Activated T-cell treated with anti-CD3 and anti-CD28 coated beads for 1 hour (primary cell): Measurements from ENCODE around the gene TREM2.
"Not testable (repeated sequence)": the region's sequence is repeated elsewhere in the genome, so short reads cannot be mapped to it uniquely, and the experiment has no call there.

Experiments used
- DNase-seq: peaks from one replicate; pipeline ENCODE4 v3.0.0-alpha.2; 2020; ENCODE audit warnings: low read depth

TREM2 gene

GRCh38 chr6:41153992-41154625, 8.8 kb downstream of the TREM2 start, which contains the start of gene TREML1:
TREML1 (minus strand) TSS chr6:41154347; CDS start chr6:41154288, 59 bp downstream.
- DNase-seq = no peak

DNA sequence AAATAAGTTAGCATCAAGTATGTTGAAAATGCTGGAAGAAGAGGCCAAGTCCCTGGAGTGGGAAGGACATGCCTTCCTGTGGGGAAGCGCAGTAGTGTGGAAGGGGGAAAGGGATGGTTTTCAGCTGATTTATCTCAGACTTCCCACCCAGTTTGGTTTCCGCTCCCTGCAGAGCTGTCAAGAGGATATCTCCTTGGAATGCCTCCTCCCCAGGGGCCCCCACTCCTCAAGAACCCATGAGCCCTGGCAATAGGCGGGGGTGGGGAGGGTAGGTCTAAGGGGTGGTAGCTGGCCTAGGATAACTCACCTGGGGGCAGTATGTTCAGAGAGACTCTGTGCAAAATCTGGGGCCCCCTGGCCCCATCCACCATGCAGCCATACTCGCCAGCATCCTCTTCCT, 9.5 kb downstream of the TREM2 start:
- no peak for DNase-seq

DNA sequence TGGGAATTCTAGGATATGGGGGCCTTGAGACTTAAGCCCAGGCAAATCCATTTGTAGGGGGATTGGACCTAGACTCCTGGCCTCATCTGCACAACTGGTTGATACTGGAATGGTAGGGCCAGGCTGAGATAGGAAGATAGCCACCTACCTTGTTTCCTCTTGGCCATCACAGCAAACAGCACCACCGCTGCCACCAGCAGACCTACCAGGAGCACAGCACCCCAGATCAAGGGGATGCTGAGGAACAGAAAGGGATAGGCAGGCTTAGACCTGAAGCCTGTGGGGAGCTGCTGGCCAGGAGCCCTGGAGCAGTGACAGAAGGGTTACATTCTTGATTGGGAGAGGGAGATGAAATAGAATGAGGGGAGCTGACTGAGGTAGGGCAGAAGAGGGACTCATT, 12.2 kb downstream of the TREM2 start:
- DNase-seq = no peak

- DNase-seq = no peak
Measured at GRCh38 chr6:41147917-41148316, 15.0 kb downstream of the TREM2 start.

DNA sequence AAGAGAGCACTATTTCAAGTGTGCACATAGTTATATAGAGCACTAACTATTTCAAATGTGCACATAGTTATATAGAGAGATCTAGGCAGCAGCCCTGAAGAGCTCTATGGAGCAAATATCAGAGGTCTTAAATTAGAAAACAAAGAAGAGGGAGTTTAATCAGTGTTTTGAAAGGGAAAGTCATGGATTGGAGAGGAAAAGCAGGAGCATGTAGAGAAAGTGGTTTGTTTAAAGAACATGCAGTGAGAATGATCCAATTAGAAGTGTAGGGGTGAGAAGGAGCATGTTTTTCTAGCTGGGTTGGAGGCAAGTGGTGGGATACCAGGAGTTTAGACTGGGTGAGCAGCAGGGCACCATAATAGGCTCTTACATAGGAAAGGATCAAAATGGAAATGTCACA, 26.0 kb downstream of the TREM2 start:
- no peak for DNase-seq

- no peak for DNase-seq
Measured at GRCh38 chr6:41135062-41135832, 27.7 kb downstream of the TREM2 start.

- no peak for DNase-seq
Measured at GRCh38 chr6:41132254-41132653, 30.7 kb downstream of the TREM2 start.

GRCh38 chr6:41125282-41125681, 37.6 kb downstream of the TREM2 start:
- no peak for DNase-seq

DNA sequence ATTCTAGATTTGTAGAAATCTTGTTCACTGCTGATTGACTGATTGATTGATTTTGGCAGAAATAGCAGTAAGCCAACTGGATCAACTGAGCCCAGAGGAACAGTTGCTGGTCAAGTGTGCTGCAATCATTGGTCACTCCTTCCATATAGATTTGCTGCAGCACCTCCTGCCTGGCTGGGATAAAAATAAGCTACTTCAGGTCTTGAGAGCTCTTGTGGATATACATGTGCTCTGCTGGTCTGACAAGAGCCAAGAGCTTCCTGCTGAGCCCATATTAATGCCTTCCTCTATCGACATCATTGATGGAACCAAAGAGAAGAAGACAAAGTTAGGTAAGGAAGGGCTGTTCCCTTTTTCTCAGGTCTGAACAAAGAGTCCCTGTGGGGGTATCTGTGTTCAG, 40.0 kb downstream of the TREM2 start:
- DNase-seq = no peak

DNA sequence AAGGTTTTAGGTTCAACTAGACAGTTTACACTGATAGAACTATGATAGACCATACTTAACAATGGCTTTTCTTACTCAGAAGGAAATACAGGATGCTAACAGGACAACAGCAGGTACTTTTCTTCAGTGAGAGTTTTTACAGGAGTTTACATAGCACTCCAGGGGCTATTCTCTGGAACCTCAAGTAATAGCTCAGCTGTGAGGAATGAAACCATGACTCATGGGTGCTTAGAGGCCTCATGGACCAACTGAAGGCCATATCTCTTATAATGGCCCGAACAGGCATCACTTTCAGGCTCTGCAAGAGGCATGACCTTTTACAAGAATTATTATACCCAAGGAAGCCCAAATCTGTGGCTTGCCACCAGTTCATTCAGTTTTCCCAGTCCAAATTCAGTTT, 40.5 kb downstream of the TREM2 start:
- no peak for DNase-seq

- no peak for DNase-seq
Measured at GRCh38 chr6:41120058-41120457, 42.9 kb downstream of the TREM2 start.

GRCh38 chr6:41119508-41119907, 43.4 kb downstream of the TREM2 start:
- no peak for DNase-seq

DNA sequence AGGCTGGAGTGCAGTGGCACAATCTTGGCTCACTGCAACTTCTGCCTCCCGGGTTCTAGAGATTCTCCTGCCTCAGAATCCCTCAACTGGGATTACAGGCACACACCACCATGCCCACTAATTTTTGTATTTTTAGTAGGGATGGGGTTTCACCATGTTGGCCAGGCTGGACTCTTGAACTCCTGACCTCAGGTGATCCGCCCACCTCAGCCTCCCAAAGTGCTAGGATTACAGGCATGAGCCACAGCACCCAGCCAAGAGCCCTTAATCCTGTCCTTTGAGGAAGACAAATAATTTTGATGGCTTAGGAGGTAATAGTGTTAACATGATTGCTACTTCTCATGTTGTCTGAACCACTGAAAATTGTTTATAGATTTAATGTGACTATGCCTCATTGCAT, 47.9 kb downstream of the TREM2 start:
- DNase-seq = not testable (repeated sequence)

- no peak for DNase-seq
Measured at GRCh38 chr6:41111017-41111416, 51.9 kb downstream of the TREM2 start.
